GM23338 (cell line): Measurements from ENCODE around the gene DLG2. TPM values are rescaled to one million over a fixed set of nuclear protein-coding genes. Genes with fewer than 3 reads are reported as not detected.

ENCODE experiments used
- ATAC-seq: fragments of 200-7000 bp; cut with Tn5 transposase; 3 replicates; pipeline ENCODE4 v1.9.1; 2020
- DNase-seq: peaks from one replicate; pipeline ENCODE4 v3.0.0-alpha.2; 2015; ENCODE audit warnings: low spot score
- H2AFZ ChIP-seq: fragments of 200-600 bp; sonication (generic); 2 replicates; pipeline ENCODE4 v1.8.0; 2016; ENCODE audit warnings: antibody characterized with exemption, mild to moderate bottlenecking, moderate library complexity
- H3F3A ChIP-seq: fragments of 200-600 bp; sonication (generic); replicated peaks from 2 replicates; pipeline ENCODE4 v1.8.0; 2017; ENCODE audit warnings: antibody characterized with exemption, mixed run types, low read depth
- H3K27ac ChIP-seq: fragments of 200-600 bp; sonication (generic); 2 replicates; pipeline ENCODE4 v1.6.1; 2016; ENCODE audit warnings: low read depth
- H3K27me3 ChIP-seq: fragments of 200-600 bp; sonication (generic); 2 replicates; pipeline ENCODE4 v1.8.0; 2016; ENCODE audit warnings: mild to moderate bottlenecking, mixed run types, moderate library complexity; ENCODE audit not compliant: insufficient read depth
- H3K36me3 ChIP-seq: fragments of 200-600 bp; sonication (generic); 2 replicates; pipeline ENCODE4 v1.8.0; 2016; ENCODE audit warnings: mild to moderate bottlenecking; ENCODE audit not compliant: insufficient read depth
- H3K4me1 ChIP-seq: fragments of 200-600 bp; sonication (generic); 2 replicates; pipeline ENCODE4 v1.8.0; 2016; ENCODE audit warnings: mild to moderate bottlenecking, moderate library complexity; ENCODE audit not compliant: insufficient read depth
- H3K4me2 ChIP-seq: fragments of 200-600 bp; sonication (generic); 2 replicates; pipeline ENCODE4 v1.7.1; 2017; ENCODE audit warnings: mixed run types
- H3K4me3 ChIP-seq: fragments of 200-600 bp; sonication (generic); 2 replicates; pipeline ENCODE4 v1.6.1; 2016; ENCODE audit warnings: mixed run types
- H3K79me2 ChIP-seq: fragments of 200-600 bp; sonication (generic); replicated peaks from 2 replicates; pipeline ENCODE4 v1.8.0; 2017; ENCODE audit warnings: mild to moderate bottlenecking; ENCODE audit not compliant: insufficient read depth
- H3K9me2 ChIP-seq: fragments of 200-600 bp; sonication (generic); 2 replicates; pipeline ENCODE4 v1.8.0; 2017; ENCODE audit not compliant: insufficient read depth
- H4K20me1 ChIP-seq: fragments of 200-600 bp; sonication (generic); replicated peaks from 2 replicates; pipeline ENCODE4 v1.8.0; 2017; ENCODE audit warnings: mild to moderate bottlenecking; ENCODE audit not compliant: insufficient read depth
- H3K27ac Mint-ChIP-seq: 2 replicates; pipeline ENCODE4 v1.8.0; 2020; ENCODE audit warnings: inconsistent platforms, mild to moderate bottlenecking, moderate library complexity, mixed read lengths
- H3K27me3 Mint-ChIP-seq: 3 replicates; pipeline ENCODE4 v1.8.0; 2022; ENCODE audit warnings: low read depth, mild to moderate bottlenecking, moderate library complexity, mixed read lengths, inconsistent platforms; ENCODE audit not compliant: insufficient read depth, poor library complexity
- H3K36me3 Mint-ChIP-seq: 3 replicates; pipeline ENCODE4 v1.8.0; 2021; ENCODE audit warnings: low read depth, mild to moderate bottlenecking, inconsistent platforms, moderate library complexity, mixed read lengths
- H3K4me1 Mint-ChIP-seq: 3 replicates; pipeline ENCODE4 v1.8.0; 2020; ENCODE audit warnings: mild to moderate bottlenecking, inconsistent platforms, mixed read lengths
- H3K4me3 Mint-ChIP-seq: 3 replicates; pipeline ENCODE4 v1.8.0; 2021; ENCODE audit warnings: moderate library complexity, mild to moderate bottlenecking, inconsistent platforms, mixed read lengths
- H3K9me3 Mint-ChIP-seq: 3 replicates; pipeline ENCODE4 v1.8.0; 2020; ENCODE audit warnings: moderate library complexity, mild to moderate bottlenecking, inconsistent platforms, mixed read lengths
- CREB1 ChIP-seq: fragments of 250-450 bp; sonication (Bioruptor Pico); IDR thresholded peaks from 2 replicates; pipeline ENCODE4 v1.5.0; 2020; ENCODE audit warnings: low read depth, mild to moderate bottlenecking, moderate library complexity
- EZH2phosphoT487 ChIP-seq: fragments of 200-600 bp; sonication (generic); IDR thresholded peaks from one replicate; pipeline ENCODE4 v1.8.1; 2018; ENCODE audit warnings: antibody characterized with exemption; ENCODE audit not compliant: unreplicated experiment
- NANOG ChIP-seq: IDR thresholded peaks from 2 replicates; pipeline ENCODE4 v1.6.1; 2016; ENCODE audit warnings: antibody characterized with exemption, borderline replicate concordance
- POLR2AphosphoS5 ChIP-seq: IDR thresholded peaks from 2 replicates; pipeline ENCODE4 v1.6.1; 2016; ENCODE audit warnings: antibody characterized with exemption, low read depth
- STAT1 ChIP-seq: IDR thresholded peaks from one replicate; pipeline ENCODE4 v1.6.1; 2016; ENCODE audit warnings: antibody characterized with exemption; ENCODE audit not compliant: unreplicated experiment
- ZNF114 ChIP-seq: fragments of 250-450 bp; sonication (Bioruptor Pico); IDR thresholded peaks from 2 replicates; pipeline ENCODE4 v1.5.0; 2020; ENCODE audit warnings: mild to moderate bottlenecking, moderate library complexity
- ZNF331 ChIP-seq: fragments of 250-450 bp; sonication (Bioruptor Pico); IDR thresholded peaks from 2 replicates; pipeline ENCODE4 v1.5.0; 2020; ENCODE audit warnings: low read depth, mild to moderate bottlenecking, moderate library complexity
- polyA plus RNA-seq: library from polyadenylated mRNA; unstranded; fragments of >200 nt; fragmentation: Nextera tagmentation; extraction: Ambion mirVana; gene quantifications from 2 replicates; pipeline ENCODE4 v1.2.1, GENCODE V29; 2016
- total RNA-seq: library from RNA; depleted of rRNA; stranded (reverse); fragments of >200 nt; shearing (Covaris generic); gene quantifications from 2 replicates; pipeline ENCODE4 v1.2.3, GENCODE V29; 2014
- TF ChIP-seq, protein P1 (sequence below), 2 experiments: fragments of 200-600 bp in 1 of 2; sonication (generic) in 1 of 2; conservative IDR thresholded peaks; 2 replicates each; pipeline versions ENCODE4 v1.5.1 to v1.6.1; 2016 to 2017; ENCODE audit warnings: antibody characterized with exemption in 2 of 2, low read depth in 2 of 2, mild to moderate bottlenecking in 2 of 2, moderate library complexity in 1 of 2
- TF ChIP-seq, protein P2 (sequence below): IDR thresholded peaks from 2 replicates; pipeline ENCODE4 v1.6.1; 2016; ENCODE audit warnings: antibody characterized with exemption
- TF ChIP-seq, protein P3 (sequence below): IDR thresholded peaks from one replicate; pipeline ENCODE4 v1.6.1; 2018; ENCODE audit warnings: antibody characterized with exemption; ENCODE audit not compliant: unreplicated experiment

Gene DLG2
- total and polyA plus RNA-seq, 2 experiments from 2014 or later = 19.8 to 21.5 TPM

DNA sequence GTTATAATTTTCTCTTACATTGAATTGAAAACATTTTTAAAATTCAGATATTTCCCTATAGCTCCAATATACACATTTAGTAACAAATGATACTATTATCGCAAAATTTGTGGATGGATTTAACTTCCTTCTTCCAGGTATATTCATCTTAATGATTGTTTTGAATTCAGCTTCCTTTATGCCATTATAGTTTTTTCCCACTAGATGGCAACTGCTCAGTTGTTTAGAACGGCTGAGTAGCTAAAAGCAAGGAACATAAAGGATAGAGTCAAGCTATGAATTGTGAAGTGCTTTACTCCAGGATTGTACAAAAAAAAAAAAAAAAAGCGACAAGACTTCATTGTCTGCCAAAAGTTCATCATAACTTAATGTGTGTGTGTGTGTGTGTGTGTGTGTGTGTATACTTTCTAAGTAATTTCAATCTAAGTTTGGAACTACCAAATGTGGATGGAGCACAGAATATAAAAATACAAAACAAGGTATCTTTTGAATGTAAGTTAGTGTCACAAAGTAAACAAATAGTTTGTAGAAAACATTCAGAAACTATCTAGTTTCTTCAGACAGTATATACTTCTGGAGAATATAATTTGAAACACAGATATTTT lies 846.4 kb downstream of the DLG2 start:
- no peaks in the 10 kb centered on the region for H3K4me1 ChIP-seq
- H3K4me3 ChIP-seq = no peak overlapping the region
- no peaks in the 10 kb centered on the region for H3K9me2 ChIP-seq
- Mint-ChIP-seq H3K27ac (no peak overlapping the region), H3K4me1 (no peaks in the 10 kb centered on the region), H3K36me3 (no peaks in the 10 kb centered on the region), H3K9me3 (no peaks in the 10 kb centered on the region), H3K27me3 (no peaks in the 10 kb centered on the region), H3K4me3 (no peak overlapping the region)
- no peaks in the 10 kb centered on the region for H3K79me2 ChIP-seq
- no peaks in the 10 kb centered on the region for H4K20me1 ChIP-seq
- H3K36me3 ChIP-seq = no peaks in the 10 kb centered on the region
- no peak overlapping the region for H3K27ac ChIP-seq
- no peak overlapping the region for H3K4me2 ChIP-seq
- no peak overlapping the region for H2AFZ ChIP-seq
- DNase-seq = peak; percentile 63
- no peaks in the 10 kb centered on the region for H3F3A ChIP-seq
- ATAC-seq = no peak
- TF ChIP-seq, protein P1, sequence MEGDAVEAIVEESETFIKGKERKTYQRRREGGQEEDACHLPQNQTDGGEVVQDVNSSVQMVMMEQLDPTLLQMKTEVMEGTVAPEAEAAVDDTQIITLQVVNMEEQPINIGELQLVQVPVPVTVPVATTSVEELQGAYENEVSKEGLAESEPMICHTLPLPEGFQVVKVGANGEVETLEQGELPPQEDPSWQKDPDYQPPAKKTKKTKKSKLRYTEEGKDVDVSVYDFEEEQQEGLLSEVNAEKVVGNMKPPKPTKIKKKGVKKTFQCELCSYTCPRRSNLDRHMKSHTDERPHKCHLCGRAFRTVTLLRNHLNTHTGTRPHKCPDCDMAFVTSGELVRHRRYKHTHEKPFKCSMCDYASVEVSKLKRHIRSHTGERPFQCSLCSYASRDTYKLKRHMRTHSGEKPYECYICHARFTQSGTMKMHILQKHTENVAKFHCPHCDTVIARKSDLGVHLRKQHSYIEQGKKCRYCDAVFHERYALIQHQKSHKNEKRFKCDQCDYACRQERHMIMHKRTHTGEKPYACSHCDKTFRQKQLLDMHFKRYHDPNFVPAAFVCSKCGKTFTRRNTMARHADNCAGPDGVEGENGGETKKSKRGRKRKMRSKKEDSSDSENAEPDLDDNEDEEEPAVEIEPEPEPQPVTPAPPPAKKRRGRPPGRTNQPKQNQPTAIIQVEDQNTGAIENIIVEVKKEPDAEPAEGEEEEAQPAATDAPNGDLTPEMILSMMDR (conservative IDR thresholded peaks at IDR 0.05; ENCODE audit: low read depth in 2 of 2) = peak; percentile 65 to 71
- no peak for TF ChIP-seq CREB1
- TF ChIP-seq, protein P2, sequence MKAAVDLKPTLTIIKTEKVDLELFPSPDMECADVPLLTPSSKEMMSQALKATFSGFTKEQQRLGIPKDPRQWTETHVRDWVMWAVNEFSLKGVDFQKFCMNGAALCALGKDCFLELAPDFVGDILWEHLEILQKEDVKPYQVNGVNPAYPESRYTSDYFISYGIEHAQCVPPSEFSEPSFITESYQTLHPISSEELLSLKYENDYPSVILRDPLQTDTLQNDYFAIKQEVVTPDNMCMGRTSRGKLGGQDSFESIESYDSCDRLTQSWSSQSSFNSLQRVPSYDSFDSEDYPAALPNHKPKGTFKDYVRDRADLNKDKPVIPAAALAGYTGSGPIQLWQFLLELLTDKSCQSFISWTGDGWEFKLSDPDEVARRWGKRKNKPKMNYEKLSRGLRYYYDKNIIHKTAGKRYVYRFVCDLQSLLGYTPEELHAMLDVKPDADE = no peak
- no peak for TF ChIP-seq ZNF114
- H3K27me3 ChIP-seq = no peaks in the 10 kb centered on the region

DNA sequence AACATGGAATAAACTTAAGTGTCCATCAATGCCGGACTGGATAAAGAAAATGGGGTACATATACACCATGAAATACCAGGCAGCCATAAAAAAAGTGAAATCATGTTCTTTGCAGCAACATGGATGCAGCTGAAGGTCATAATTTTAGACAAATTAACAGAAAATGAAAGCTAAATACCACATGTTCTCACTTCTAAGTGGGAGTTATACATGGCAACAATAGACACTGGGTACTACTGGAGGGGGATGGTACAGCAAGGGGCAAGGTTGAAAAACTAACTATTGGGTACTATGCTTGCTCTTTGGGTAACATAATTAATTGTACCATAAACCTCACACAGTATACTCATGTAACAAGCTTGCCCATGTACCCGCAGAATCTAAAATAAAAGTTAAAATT lies 851.6 kb downstream of the DLG2 start:
- H3K79me2 ChIP-seq = no peaks in the 10 kb centered on the region
- Mint-ChIP-seq H3K27ac (no peak overlapping the region), H3K36me3 (no peaks in the 10 kb centered on the region), H3K9me3 (peaks cover 8% of the 10 kb centered on the region; the same call in 1 of the 3 replicates), H3K4me3 (no peak overlapping the region), H3K27me3 (no peaks in the 10 kb centered on the region), H3K4me1 (no peaks in the 10 kb centered on the region)
- ATAC-seq (no peak), DNase-seq (no peak)
- no peak overlapping the region for H3K27ac ChIP-seq
- H3K9me2 ChIP-seq = no peaks in the 10 kb centered on the region
- H3K27me3 ChIP-seq = no peaks in the 10 kb centered on the region
- H3K36me3 ChIP-seq = no peaks in the 10 kb centered on the region
- no peak overlapping the region for H3K4me2 ChIP-seq
- H3K4me3 ChIP-seq = no peak overlapping the region
- no peaks in the 10 kb centered on the region for H3K4me1 ChIP-seq
- H2AFZ ChIP-seq = no peak overlapping the region
- H3F3A ChIP-seq = no peaks in the 10 kb centered on the region
- H4K20me1 ChIP-seq = no peaks in the 10 kb centered on the region
- TF ChIP-seq, protein P2 = no peak
- TF ChIP-seq ZNF331 (no peak), STAT1 (no peak), EZH2phosphoT487 (no peak), NANOG (no peak), CREB1 (no peak), POLR2AphosphoS5 (no peak)
- TF ChIP-seq, protein P3, sequence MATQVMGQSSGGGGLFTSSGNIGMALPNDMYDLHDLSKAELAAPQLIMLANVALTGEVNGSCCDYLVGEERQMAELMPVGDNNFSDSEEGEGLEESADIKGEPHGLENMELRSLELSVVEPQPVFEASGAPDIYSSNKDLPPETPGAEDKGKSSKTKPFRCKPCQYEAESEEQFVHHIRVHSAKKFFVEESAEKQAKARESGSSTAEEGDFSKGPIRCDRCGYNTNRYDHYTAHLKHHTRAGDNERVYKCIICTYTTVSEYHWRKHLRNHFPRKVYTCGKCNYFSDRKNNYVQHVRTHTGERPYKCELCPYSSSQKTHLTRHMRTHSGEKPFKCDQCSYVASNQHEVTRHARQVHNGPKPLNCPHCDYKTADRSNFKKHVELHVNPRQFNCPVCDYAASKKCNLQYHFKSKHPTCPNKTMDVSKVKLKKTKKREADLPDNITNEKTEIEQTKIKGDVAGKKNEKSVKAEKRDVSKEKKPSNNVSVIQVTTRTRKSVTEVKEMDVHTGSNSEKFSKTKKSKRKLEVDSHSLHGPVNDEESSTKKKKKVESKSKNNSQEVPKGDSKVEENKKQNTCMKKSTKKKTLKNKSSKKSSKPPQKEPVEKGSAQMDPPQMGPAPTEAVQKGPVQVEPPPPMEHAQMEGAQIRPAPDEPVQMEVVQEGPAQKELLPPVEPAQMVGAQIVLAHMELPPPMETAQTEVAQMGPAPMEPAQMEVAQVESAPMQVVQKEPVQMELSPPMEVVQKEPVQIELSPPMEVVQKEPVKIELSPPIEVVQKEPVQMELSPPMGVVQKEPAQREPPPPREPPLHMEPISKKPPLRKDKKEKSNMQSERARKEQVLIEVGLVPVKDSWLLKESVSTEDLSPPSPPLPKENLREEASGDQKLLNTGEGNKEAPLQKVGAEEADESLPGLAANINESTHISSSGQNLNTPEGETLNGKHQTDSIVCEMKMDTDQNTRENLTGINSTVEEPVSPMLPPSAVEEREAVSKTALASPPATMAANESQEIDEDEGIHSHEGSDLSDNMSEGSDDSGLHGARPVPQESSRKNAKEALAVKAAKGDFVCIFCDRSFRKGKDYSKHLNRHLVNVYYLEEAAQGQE = no peak
